GM19397 (cell line): ENCODE data around the gene HIBCH.
"Not testable (repeated sequence)": the region's sequence is repeated elsewhere in the genome, so short reads cannot be mapped to it uniquely, and the experiment has no call there.

Experiments used
- ATAC-seq: cut with Tn5 transposase; IDR thresholded peaks from one replicate; pipeline ENCODE4 v1.9.1; 2021; ENCODE audit warnings: mild to moderate bottlenecking, moderate library complexity; ENCODE audit not compliant: unreplicated experiment

Gene HIBCH

DNA sequence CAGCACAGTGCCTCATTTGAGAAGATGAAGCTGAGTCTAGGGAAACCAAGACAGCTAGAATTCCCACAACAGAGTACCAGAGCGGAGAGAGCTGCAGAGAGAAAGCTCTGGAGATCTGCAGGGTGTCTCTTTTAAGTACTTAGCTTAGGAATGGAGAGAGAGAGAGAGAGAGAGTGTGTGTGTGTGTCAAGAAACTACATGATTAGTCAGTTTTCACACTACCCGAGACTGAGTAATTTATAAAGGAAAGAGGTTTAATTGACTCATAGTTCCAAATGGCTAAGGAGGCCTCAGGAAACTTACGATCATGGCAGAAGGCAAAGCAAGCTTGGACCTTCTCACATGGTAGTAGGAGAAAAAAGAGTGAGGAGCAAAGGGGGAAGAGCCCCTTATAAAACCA is 64.0 kb downstream of the HIBCH start:
- no peak for ATAC-seq

DNA sequence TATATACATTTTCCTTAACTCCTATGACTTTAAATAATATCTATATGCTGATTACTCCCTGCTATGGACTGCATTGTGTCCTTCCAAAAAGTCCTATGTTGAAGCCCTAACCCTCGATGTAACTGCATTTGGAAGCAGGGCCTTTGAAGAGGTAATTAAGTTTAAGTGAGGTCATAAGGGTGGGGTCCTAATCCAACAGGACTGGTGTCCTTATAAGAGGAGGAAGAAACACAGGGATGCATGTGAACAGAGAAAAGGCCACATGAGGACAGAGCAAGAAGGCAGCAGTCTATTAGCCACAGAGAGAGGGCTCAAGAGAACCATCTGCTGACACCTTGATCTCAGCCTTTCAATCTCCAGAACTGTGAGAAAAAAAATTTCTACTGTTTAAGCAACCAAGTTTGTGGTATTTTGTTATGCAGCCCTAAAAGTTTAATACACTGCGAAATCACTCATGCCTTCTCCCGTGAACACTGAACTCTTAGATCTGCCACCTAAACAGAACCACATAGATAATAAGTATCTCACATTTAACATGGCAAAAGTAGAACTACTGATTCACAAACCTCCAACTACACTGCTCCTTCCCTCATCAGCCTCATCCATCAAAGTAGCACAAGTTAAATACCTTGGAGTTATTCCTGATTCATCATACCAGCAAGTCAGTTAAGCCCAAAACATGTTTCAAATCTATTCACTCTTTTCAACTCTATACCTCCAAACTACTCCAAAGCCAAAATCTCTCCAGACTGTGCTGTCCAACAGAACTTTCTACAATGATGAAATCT is 65.4 kb downstream of the HIBCH start:
- no peak for ATAC-seq

DNA sequence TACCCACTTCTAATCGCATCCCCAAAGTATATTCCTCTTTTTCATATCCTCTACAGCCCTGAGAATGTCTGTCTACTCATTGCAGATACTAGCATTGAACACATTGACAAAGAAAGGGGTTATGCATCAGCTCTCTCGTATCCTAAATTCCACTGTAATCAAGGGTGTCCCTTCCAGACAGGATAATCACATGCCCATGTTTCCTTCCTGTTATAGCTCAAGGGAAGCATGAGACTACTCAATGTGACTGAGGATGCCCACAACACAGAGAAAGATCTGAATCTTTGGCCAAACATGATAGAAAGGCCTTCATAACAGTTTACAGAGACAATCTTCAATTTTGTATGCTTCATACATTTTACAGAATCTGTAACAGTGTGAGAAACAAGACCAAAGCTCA is 69.2 kb downstream of the HIBCH start:
- ATAC-seq, result no peak

- ATAC-seq, result no peak
These were observed 84.0 kb downstream of the HIBCH start for GRCh38 chr2:190235551-190236075.

GRCh38 chr2:190235101-190235500 is 84.5 kb downstream of the HIBCH start:
- ATAC-seq, result no peak

- ATAC-seq, result not testable (repeated sequence)
These were observed 95.6 kb downstream of the HIBCH start for GRCh38 chr2:190223989-190224388.

DNA sequence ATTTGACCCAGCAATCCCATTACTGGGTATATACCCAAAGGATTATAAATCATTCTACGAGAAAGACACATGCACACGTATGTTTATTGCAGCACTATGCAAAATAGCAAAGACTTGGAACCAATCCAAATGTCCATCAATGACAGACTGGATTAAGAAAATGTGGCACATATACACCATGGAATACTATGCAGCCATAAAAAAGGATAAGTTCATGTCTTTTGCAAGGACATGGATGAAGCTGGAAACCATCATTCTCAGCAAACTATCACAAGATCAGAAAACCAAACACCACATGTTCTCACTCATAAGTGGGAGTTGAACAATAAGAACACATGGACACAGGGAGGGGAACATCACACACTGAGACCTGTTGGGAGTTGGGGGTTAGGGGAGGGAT is 96.9 kb downstream of the HIBCH start:
- not testable (repeated sequence) for ATAC-seq

DNA sequence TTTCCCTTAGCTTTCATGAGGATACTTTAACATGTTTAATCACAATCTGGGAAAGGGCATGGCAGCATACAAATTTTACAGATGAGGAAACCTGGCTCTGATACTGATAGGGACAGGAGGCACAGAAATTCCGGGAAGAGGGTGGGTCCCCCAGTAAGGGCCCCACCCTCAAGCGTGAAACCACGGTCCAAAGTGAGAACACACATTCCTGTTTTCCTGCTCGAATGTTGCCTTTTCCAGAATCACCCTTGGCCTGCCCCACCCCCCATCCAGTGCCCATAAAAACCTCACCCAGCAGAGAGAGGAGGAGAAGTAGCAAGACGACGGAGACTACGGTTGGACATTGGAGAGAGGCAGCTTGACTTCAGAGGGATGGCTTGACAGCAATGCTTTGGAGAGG is 98.2 kb downstream of the HIBCH start:
- ATAC-seq, result no peak

GRCh38 chr2:190219186-190219585 is 100.4 kb downstream of the HIBCH start:
- ATAC-seq, result no peak

- no peak for ATAC-seq
These were observed 102.0 kb downstream of the HIBCH start for GRCh38 chr2:190217616-190218015.

- ATAC-seq, result no peak
These were observed 102.8 kb downstream of the HIBCH start for GRCh38 chr2:190216829-190217228.

GRCh38 chr2:190215620-190216019 is 104.0 kb downstream of the HIBCH start:
- ATAC-seq, result no peak

DNA sequence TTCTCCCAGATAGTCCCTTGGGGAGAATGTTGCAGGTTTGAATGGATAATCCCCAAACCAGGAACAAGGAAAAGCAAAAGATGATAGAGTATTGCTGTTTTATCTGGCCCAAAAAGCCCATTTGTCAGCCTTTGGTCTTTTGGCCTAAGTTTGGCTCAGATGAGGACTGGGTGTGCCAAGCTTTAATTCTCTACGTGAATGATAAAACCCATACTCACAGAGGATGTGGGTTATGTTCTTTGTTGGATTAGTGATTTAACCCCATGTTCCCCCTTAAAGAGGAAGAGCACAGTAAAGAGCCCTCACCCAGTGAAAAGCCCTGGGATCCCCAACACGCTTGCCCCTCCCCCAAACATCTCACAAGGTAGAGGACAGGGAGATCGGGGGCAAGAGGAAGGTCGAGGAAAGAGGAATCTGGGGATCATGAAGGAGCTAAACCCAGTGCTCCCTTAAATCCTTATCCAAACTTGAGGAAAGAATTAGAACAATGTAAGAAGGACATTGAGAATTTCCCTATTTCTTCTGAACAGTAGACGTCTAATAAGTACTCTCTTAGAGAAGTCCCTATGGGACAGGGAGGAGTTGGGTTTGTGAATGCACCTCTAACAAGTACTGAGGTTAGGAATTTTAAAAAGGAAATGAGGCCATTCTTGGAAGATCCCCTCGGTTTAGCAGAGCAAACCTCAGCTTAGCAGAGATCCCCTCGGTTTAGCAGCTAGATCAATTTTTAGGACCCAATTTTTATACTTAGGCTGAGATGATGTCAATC is 105.0 kb downstream of the HIBCH start:
- no peak for ATAC-seq

- no peak for ATAC-seq
These were observed 105.9 kb downstream of the HIBCH start for GRCh38 chr2:190213441-190214335.

DNA sequence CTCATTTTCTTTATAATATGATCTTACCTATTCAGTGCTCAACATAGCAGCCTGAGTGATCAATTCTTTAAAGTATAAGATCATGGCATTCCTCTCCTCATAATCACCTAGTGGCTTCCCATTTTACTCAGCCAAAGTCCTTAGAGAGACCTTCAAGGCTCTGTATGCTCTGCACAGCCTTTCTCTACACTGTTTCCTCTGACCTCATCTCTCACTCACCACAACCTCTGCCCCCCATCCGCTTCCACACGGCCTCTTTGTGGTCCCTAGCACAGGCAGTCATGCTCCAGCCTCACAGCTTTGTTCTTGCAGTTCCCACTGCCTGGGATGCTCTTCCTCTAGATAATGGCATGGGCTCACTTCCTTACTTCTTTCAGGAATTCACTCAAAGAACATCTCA is 109.2 kb downstream of the HIBCH start:
- ATAC-seq, result no peak

- no peak for ATAC-seq
These were observed 110.1 kb downstream of the HIBCH start for GRCh38 chr2:190209559-190209958.

DNA sequence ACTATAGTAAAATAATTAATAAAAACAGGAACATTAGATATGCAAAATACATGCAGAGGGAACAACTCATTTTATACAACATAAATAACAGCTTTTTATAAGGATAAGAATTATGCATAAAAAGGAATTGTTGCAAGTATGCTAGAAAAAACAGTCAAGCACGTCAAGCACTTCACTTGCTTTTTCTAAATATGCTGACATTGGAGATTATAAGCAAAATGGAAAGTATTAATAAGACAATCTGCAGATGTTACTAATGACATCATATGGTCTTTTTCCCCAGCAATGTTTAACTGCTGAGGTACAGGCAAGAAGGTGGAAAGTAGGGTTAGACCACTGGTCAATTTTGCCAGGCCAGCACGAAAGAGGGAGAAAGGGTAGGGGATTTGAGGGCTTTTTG is 111.7 kb downstream of the HIBCH start:
- ATAC-seq, result no peak

GRCh38 chr2:190205657-190206056 is 114.0 kb downstream of the HIBCH start:
- ATAC-seq, result no peak

DNA sequence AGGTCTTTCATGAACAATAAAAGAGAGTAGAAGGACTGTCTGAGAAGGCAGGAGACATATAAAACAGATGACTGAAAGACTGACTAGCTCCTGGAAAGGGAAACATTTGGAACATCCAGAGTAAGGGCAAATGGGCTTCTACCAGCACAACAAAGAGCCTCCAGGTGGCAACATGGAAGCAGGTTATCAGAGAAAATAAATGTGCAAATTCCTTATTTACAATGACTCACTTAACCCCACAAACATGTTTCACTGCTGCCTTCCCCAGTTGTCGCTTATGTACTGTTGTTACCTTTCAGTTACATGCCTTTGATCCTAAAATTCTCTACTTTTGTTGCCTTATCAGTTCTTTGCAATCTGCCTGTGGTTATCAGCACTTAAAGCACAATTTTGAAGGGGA is 117.0 kb downstream of the HIBCH start:
- ATAC-seq, result no peak

GRCh38 chr2:190202018-190202417 is 117.6 kb downstream of the HIBCH start:
- ATAC-seq, result no peak

GRCh38 chr2:190200603-190201002 is 119.0 kb downstream of the HIBCH start:
- no peak for ATAC-seq
